Endothelial cell of umbilical vein (primary cell): ENCODE measurements around the gene TCERG1L. TPM values are rescaled to one million over a fixed set of nuclear protein-coding genes. Genes with fewer than 3 reads are reported as not detected.

Source experiments
- BruUV-seq: library from RNA; stranded (reverse); fragments of 400-500 nt; replicated peaks from 2 replicates; lab custom pipeline; 2021; lab: Mats Ljungman, UMichigan
- CTCF ChIA-PET: fragments of 300-600, 350-600 bp; sonication (Branson Sonifier 250); formaldehyde crosslinking; loops from one replicate; lab custom pipeline; 2021; ENCODE audit warnings: antibody characterized with exemption, inconsistent platforms; lab: Charles Lee
- POLR2A ChIA-PET: fragments of 300-600, 350-600 bp; sonication (Branson Sonifier 250); formaldehyde crosslinking; loops from one replicate; lab custom pipeline; 2021; ENCODE audit warnings: antibody characterized with exemption, inconsistent platforms; lab: Charles Lee
- DNase-seq: peaks from one replicate; pipeline ENCODE4 v3.0.0-alpha.2; 2011; ENCODE audit warnings: low read depth, low spot score
- FAIRE-seq: peaks from 2 replicates; lab custom pipeline; 2011; peaks lifted over from hg19 to GRCh38; lab: Jason Lieb, UNC
- H2AFZ ChIP-seq: 2 replicates; pipeline ENCODE4 v1.6.0; 2012; ENCODE audit warnings: low read depth, low read length, control low read depth, inconsistent platforms
- H3K27ac ChIP-seq: 2 replicates; pipeline ENCODE4 v1.5.1; 2011; ENCODE audit warnings: low read depth, mild to moderate bottlenecking, control low read depth, low read length, moderate library complexity; ENCODE audit not compliant: insufficient read depth
- H3K27me3 ChIP-seq, 2 experiments: 2 replicates each; pipeline versions ENCODE4 v1.6.0 to v1.6.1; 2011; ENCODE audit warnings: low read length in 2 of 2, mixed read lengths in 1 of 2; ENCODE audit not compliant: control insufficient read depth in 2 of 2, insufficient read depth in 2 of 2
- H3K36me3 ChIP-seq, 2 experiments: 2 replicates in 1 of 2; 3 replicates in 1 of 2; pipeline ENCODE4 v1.5.1; 2011; ENCODE audit warnings: low read length in 2 of 2, mild to moderate bottlenecking in 1 of 2, moderate library complexity in 1 of 2; ENCODE audit not compliant: control insufficient read depth in 2 of 2, insufficient read depth in 2 of 2; ENCODE audit errors: extremely low read depth in 1 of 2
- H3K4me1 ChIP-seq: 3 replicates; pipeline ENCODE4 v1.5.1; 2011; ENCODE audit warnings: mild to moderate bottlenecking, low read length; ENCODE audit not compliant: control insufficient read depth, insufficient read depth; ENCODE audit errors: extremely low read depth
- H3K4me2 ChIP-seq: 2 replicates; pipeline ENCODE4 v1.6.1; 2011; ENCODE audit warnings: low read length, control low read depth, mixed read lengths; ENCODE audit not compliant: insufficient read depth
- H3K4me3 ChIP-seq, 3 experiments: fragments of 200-600 bp in 1 of 3; sonication (generic), shearing (Covaris generic) in 1 of 3; replicated peaks in 1 of 3; 2 replicates each; pipeline ENCODE4 v1.5.1; 2011 to 2016; ENCODE audit warnings: control low read depth in 3 of 3, low read length in 3 of 3, mild to moderate bottlenecking in 2 of 3, inconsistent platforms in 1 of 3, low read depth in 1 of 3, moderate library complexity in 1 of 3; ENCODE audit not compliant: insufficient read depth in 1 of 3
- H3K79me2 ChIP-seq: 2 replicates; pipeline ENCODE4 v1.6.0; 2012; ENCODE audit warnings: low read length, inconsistent platforms; ENCODE audit not compliant: control insufficient read depth, insufficient read depth
- H3K9ac ChIP-seq: replicated peaks from 2 replicates; pipeline ENCODE3; 2011; ENCODE audit warnings: low read length, control low read depth; ENCODE audit not compliant: insufficient read depth; ENCODE audit errors: extremely low read depth
- H3K9me1 ChIP-seq: replicated peaks from 3 replicates; pipeline ENCODE4 v1.6.0; 2011; ENCODE audit warnings: mild to moderate bottlenecking, low read length; ENCODE audit not compliant: control insufficient read depth, insufficient read depth; ENCODE audit errors: extremely low read depth
- H3K9me3 ChIP-seq: replicated peaks from 2 replicates; pipeline ENCODE4 v1.5.1; 2012; ENCODE audit warnings: low read length, inconsistent platforms; ENCODE audit not compliant: control insufficient read depth, insufficient read depth
- H4K20me1 ChIP-seq: replicated peaks from 2 replicates; pipeline ENCODE3; 2011; ENCODE audit warnings: mild to moderate bottlenecking, low read length; ENCODE audit not compliant: control insufficient read depth, insufficient read depth; ENCODE audit errors: extremely low read depth
- EZH2 ChIP-seq: IDR thresholded peaks from 2 replicates; pipeline ENCODE4 v1.6.1; 2012; ENCODE audit warnings: borderline replicate concordance, low read depth, mild to moderate bottlenecking, moderate library complexity, low read length, inconsistent platforms; ENCODE audit not compliant: severe bottlenecking
- FOS ChIP-seq: IDR thresholded peaks from 2 replicates; pipeline ENCODE4 v1.6.1; 2011; ENCODE audit warnings: mild to moderate bottlenecking, low read length, moderate library complexity, borderline replicate concordance; ENCODE audit not compliant: insufficient read depth
- GATA2 ChIP-seq: IDR thresholded peaks from 2 replicates; pipeline ENCODE4 v1.7.0; 2011; ENCODE audit warnings: low read depth, mild to moderate bottlenecking, moderate library complexity, mixed read lengths, low read length; ENCODE audit not compliant: insufficient read length, insufficient read depth
- JUN ChIP-seq: IDR thresholded peaks from 2 replicates; pipeline ENCODE4 v1.6.1; 2011; ENCODE audit warnings: borderline replicate concordance, low read depth; ENCODE audit not compliant: insufficient read length, insufficient read depth
- MYC ChIP-seq: IDR thresholded peaks from one replicate; pipeline ENCODE4 v1.6.1; 2011; ENCODE audit warnings: mild to moderate bottlenecking, low read depth, low read length
- POLR2A ChIP-seq: IDR thresholded peaks from 2 replicates; pipeline ENCODE4 v1.6.1; 2012; ENCODE audit warnings: low read depth, mild to moderate bottlenecking, control low read depth, low read length
- POLR2AphosphoS5 ChIP-seq: IDR thresholded peaks from 2 replicates; pipeline ENCODE4 v1.6.1; 2012; ENCODE audit warnings: low read depth, mild to moderate bottlenecking, control low read depth, low read length, moderate library complexity; ENCODE audit not compliant: insufficient read depth
- dilution Hi-C: fragments of 300-500 bp; cut with MboI; formaldehyde crosslinking; loops from one replicate; pipeline ENCODE4 v1.15.0; 2019; ENCODE audit warnings: low sequenced_read_pairs; ENCODE audit not compliant: extremely low pct_ligation_motif_present
- intact Hi-C: fragments of 100-400 bp; cut with micrococcal nuclease; formaldehyde crosslinking; loops from one replicate; pipeline ENCODE4 v1.10.0; 2022
- polyA plus RNA-seq, 4 experiments: library from polyadenylated mRNA; depleted of rRNA in 3 of 4; stranded (reverse) in 3 of 4; unstranded in 1 of 4; fragments of >200 nt; gene quantifications; 2 replicates each; pipeline versions ENCODE4 v1.2.1 to v1.2.3, GENCODE V29; 2011 to 2012; ENCODE audit warnings: missing spikeins in 1 of 4
- total RNA-seq: library from RNA; stranded (reverse); gene quantifications from 2 replicates; pipeline ENCODE4 v1.2.3, GENCODE V29; 2021
- TF ChIP-seq, protein P1 (sequence below): IDR thresholded peaks from 2 replicates; pipeline ENCODE4 v1.6.1; 2011; ENCODE audit not compliant: insufficient read depth, insufficient read length
- TF ChIP-seq, protein P2 (sequence below), 2 donors: IDR thresholded peaks; 1 replicate in 1 of 2; 2 replicates in 1 of 2; pipeline ENCODE4 v1.5.1; 2011; ENCODE audit warnings: low read length in 2 of 2, mild to moderate bottlenecking in 2 of 2, moderate library complexity in 2 of 2, control low read depth in 1 of 2, inconsistent platforms in 1 of 2, low read depth in 1 of 2; ENCODE audit not compliant: insufficient read depth in 1 of 2; ENCODE audit errors: extremely low read depth in 1 of 2

The TCERG1L gene
- total and polyA plus RNA-seq, 2 donors (not counting 3 experiments of a cell fraction or from before 2014, with no cell fraction given): not detected

DNA sequence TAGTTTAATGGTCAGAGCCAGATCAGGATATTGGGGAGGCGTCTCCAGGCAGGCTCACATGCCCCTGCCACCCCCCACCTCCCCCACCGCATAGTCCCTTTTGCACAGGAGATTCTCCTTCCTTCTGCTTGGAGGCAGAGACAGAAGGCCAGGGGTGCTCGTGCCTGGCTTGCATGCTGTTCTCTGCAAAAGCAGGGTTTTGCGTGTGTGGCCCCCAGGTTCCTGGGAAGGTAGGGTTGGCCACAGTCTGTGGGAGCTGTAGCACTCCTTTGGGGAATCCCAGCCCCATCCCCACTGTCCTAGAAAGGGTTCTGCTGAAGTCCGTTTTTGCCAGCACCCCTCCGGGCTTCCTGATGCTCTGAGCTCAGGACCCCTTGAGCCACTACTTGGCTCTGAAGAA, 1.9 kb upstream of the TCERG1L start:
- CTCF ChIA-PET: no interaction called here
- TF ChIP-seq EZH2: no peak
- TF ChIP-seq FOS: no peak
- no peak for TF ChIP-seq GATA2
- TF ChIP-seq MYC: no peak
- TF ChIP-seq, protein P1, sequence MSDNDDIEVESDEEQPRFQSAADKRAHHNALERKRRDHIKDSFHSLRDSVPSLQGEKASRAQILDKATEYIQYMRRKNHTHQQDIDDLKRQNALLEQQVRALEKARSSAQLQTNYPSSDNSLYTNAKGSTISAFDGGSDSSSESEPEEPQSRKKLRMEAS: no peak
- no peak for TF ChIP-seq JUN
- no peak for TF ChIP-seq POLR2A
- no peak for TF ChIP-seq POLR2AphosphoS5
- TF ChIP-seq, protein P2, sequence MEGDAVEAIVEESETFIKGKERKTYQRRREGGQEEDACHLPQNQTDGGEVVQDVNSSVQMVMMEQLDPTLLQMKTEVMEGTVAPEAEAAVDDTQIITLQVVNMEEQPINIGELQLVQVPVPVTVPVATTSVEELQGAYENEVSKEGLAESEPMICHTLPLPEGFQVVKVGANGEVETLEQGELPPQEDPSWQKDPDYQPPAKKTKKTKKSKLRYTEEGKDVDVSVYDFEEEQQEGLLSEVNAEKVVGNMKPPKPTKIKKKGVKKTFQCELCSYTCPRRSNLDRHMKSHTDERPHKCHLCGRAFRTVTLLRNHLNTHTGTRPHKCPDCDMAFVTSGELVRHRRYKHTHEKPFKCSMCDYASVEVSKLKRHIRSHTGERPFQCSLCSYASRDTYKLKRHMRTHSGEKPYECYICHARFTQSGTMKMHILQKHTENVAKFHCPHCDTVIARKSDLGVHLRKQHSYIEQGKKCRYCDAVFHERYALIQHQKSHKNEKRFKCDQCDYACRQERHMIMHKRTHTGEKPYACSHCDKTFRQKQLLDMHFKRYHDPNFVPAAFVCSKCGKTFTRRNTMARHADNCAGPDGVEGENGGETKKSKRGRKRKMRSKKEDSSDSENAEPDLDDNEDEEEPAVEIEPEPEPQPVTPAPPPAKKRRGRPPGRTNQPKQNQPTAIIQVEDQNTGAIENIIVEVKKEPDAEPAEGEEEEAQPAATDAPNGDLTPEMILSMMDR (IDR thresholded peaks at IDR 0.05; ENCODE audit: extremely low read depth in 1 of 2, insufficient read depth in 1 of 2, low read depth in 1 of 2, low read length in 2 of 2): no peak
- Histone ChIP-seq H3K9me3 (no peaks in the 10 kb centered on the region), H3K4me1 (no peaks in the 10 kb centered on the region), H3K4me2 (no peak overlapping the region), H3K79me2 (no peaks in the 10 kb centered on the region), H3K36me3 (no peaks in the 10 kb centered on the region), H3K27ac (no peak overlapping the region), H2AFZ (no peak overlapping the region), H3K27me3 (peaks cover 3 to 16% of the 10 kb centered on the region in 2 experiments), H4K20me1 (no peaks in the 10 kb centered on the region), H3K9ac (no peak overlapping the region), H3K9me1 (no peaks in the 10 kb centered on the region), H3K4me3 (no peak overlapping the region)
- DNase-seq: no peak
- POLR2A ChIA-PET: no interaction called here
- intact Hi-C loops: no loop called here
- BruUV-seq: no TSS peak
- no peak for FAIRE-seq
- dilution Hi-C loops: no loop called here
